H9 (cell line): ENCODE measurements around the gene ZPR1. TPM values are rescaled to one million over a fixed set of nuclear protein-coding genes. Genes with fewer than 3 reads are reported as not detected.

Source experiments
- DNase-seq: peaks from one replicate; pipeline ENCODE4 v3.0.0-alpha.2; 2017
- H2AFZ ChIP-seq: one replicate; pipeline ENCODE4 v1.6.1; 2013; ENCODE audit warnings: mild to moderate bottlenecking, low read length, control low read depth, moderate library complexity
- H2AK5ac ChIP-seq: 2 replicates; pipeline ENCODE4 v1.6.1; 2013; ENCODE audit warnings: low read length, control low read depth, mixed read lengths; ENCODE audit not compliant: insufficient read length
- H2BK120ac ChIP-seq: one replicate; pipeline ENCODE4 v1.6.1; 2013; ENCODE audit warnings: low read depth, mild to moderate bottlenecking, low read length, control low read depth, inconsistent platforms; ENCODE audit not compliant: poor library complexity, severe bottlenecking
- H2BK12ac ChIP-seq: 2 replicates; pipeline ENCODE4 v1.6.1; 2013; ENCODE audit warnings: low read length, control low read depth, mixed read lengths, low read depth; ENCODE audit not compliant: insufficient read length
- H2BK15ac ChIP-seq: 2 replicates; pipeline ENCODE4 v1.6.1; 2013; ENCODE audit warnings: low read depth, low read length, control low read depth
- H2BK20ac ChIP-seq: one replicate; pipeline ENCODE4 v1.6.1; 2013; ENCODE audit warnings: low read depth, mild to moderate bottlenecking, low read length, control low read depth, inconsistent platforms; ENCODE audit not compliant: poor library complexity, severe bottlenecking
- H2BK5ac ChIP-seq: 2 replicates; pipeline ENCODE4 v1.6.1; 2013; ENCODE audit warnings: low read length, control low read depth, mixed read lengths; ENCODE audit not compliant: insufficient read length
- H3K14ac ChIP-seq: 2 replicates; pipeline ENCODE4 v1.6.1; 2013; ENCODE audit warnings: low read length, control low read depth; ENCODE audit not compliant: insufficient read depth
- H3K18ac ChIP-seq: 2 replicates; pipeline ENCODE4 v1.6.1; 2013; ENCODE audit warnings: low read depth, mild to moderate bottlenecking, mixed read lengths, low read length, control low read depth; ENCODE audit not compliant: insufficient read length
- H3K23ac ChIP-seq: 2 replicates; pipeline ENCODE4 v1.6.1; 2013; ENCODE audit warnings: low read length, control low read depth, mixed read lengths, low read depth; ENCODE audit not compliant: insufficient read length
- H3K23me2 ChIP-seq: 2 replicates; pipeline ENCODE4 v1.6.1; 2013; ENCODE audit warnings: low read depth, mild to moderate bottlenecking, mixed read lengths, low read length, control low read depth; ENCODE audit not compliant: insufficient read length, poor library complexity, severe bottlenecking
- H3K27ac ChIP-seq: 2 replicates; pipeline ENCODE4 v1.5.1; 2013; ENCODE audit warnings: low read length, control low read depth, mixed read lengths, low read depth; ENCODE audit not compliant: insufficient read length
- H3K27me3 ChIP-seq: 2 replicates; pipeline ENCODE4 v1.6.1; 2013; ENCODE audit warnings: low read length, control low read depth, inconsistent platforms; ENCODE audit not compliant: insufficient read depth
- H3K4ac ChIP-seq: 2 replicates; pipeline ENCODE4 v1.6.1; 2013; ENCODE audit warnings: low read depth, mild to moderate bottlenecking, control low read depth, inconsistent platforms, low read length, moderate library complexity
- H3K4me1 ChIP-seq: 2 replicates; pipeline ENCODE4 v1.6.1; 2013; ENCODE audit warnings: low read length, control low read depth, inconsistent platforms; ENCODE audit not compliant: insufficient read depth
- H3K4me2 ChIP-seq: 2 replicates; pipeline ENCODE4 v1.6.1; 2013; ENCODE audit warnings: low read length, control low read depth, mixed read lengths; ENCODE audit not compliant: insufficient read length, insufficient read depth
- H3K56ac ChIP-seq: 2 replicates; pipeline ENCODE4 v1.6.1; 2013; ENCODE audit warnings: low read depth, mild to moderate bottlenecking, mixed read lengths, low read length, control low read depth; ENCODE audit not compliant: insufficient read length
- H3K79me1 ChIP-seq: 2 replicates; pipeline ENCODE4 v1.6.1; 2013; ENCODE audit warnings: low read depth, mild to moderate bottlenecking, moderate library complexity, low read length, control low read depth, inconsistent platforms; ENCODE audit not compliant: insufficient read depth, poor library complexity, severe bottlenecking
- H3K79me2 ChIP-seq: 2 replicates; pipeline ENCODE4 v1.6.1; 2013; ENCODE audit warnings: low read length, control low read depth, inconsistent platforms; ENCODE audit not compliant: insufficient read depth
- H3K9ac ChIP-seq: 2 replicates; pipeline ENCODE4 v1.6.1; 2013; ENCODE audit warnings: low read length, control low read depth, mixed read lengths; ENCODE audit not compliant: insufficient read length; ENCODE audit errors: extremely low read depth
- H3K9me3 ChIP-seq: one replicate; pipeline ENCODE4 v1.6.1; 2013; ENCODE audit warnings: low read depth, low read length, inconsistent platforms; ENCODE audit not compliant: control insufficient read depth
- H3T11ph ChIP-seq: one replicate; pipeline ENCODE4 v1.6.1; 2013; ENCODE audit warnings: mild to moderate bottlenecking, low read length, control low read depth, inconsistent platforms
- H4K20me1 ChIP-seq: one replicate; pipeline ENCODE4 v1.6.1; 2013; ENCODE audit not compliant: control insufficient read depth, insufficient read length, insufficient read depth
- H4K5ac ChIP-seq: 2 replicates; pipeline ENCODE4 v1.6.1; 2013; ENCODE audit warnings: low read depth, mild to moderate bottlenecking, mixed read lengths, low read length, control low read depth; ENCODE audit not compliant: insufficient read length
- H4K8ac ChIP-seq: replicated peaks from 2 replicates; pipeline ENCODE4 v1.6.1; 2013; ENCODE audit warnings: low read length, control low read depth, mixed read lengths, low read depth; ENCODE audit not compliant: insufficient read length
- H4K91ac ChIP-seq: 2 replicates; pipeline ENCODE4 v1.6.1; 2013; ENCODE audit warnings: low read depth, mild to moderate bottlenecking, moderate library complexity, mixed read lengths, low read length, control low read depth; ENCODE audit not compliant: insufficient read length
- H3K27ac Mint-ChIP-seq, 3 experiments: 2 replicates in 2 of 3; 3 replicates in 1 of 3; pipeline ENCODE4 v1.8.0; 2020 to 2021; ENCODE audit warnings: mixed read lengths in 3 of 3, mild to moderate bottlenecking in 1 of 3, moderate library complexity in 1 of 3
- H3K27me3 Mint-ChIP-seq: 2 replicates; pipeline ENCODE4 v1.8.0; 2021; ENCODE audit warnings: low read depth, mild to moderate bottlenecking, moderate library complexity, mixed read lengths
- H3K36me3 Mint-ChIP-seq, 3 experiments: 2 replicates in 2 of 3; 3 replicates in 1 of 3; pipeline ENCODE4 v1.8.0; 2020 to 2021; ENCODE audit warnings: low read depth in 3 of 3, mixed read lengths in 3 of 3; ENCODE audit not compliant: insufficient read depth in 1 of 3
- H3K4me1 Mint-ChIP-seq, 2 experiments: 2 replicates each; pipeline ENCODE4 v1.8.0; 2020; ENCODE audit warnings: mixed read lengths in 2 of 2
- H3K4me3 Mint-ChIP-seq, 2 experiments: 2 replicates in 1 of 2; 3 replicates in 1 of 2; pipeline ENCODE4 v1.8.0; 2020 to 2021; ENCODE audit warnings: mild to moderate bottlenecking in 2 of 2, mixed read lengths in 2 of 2, moderate library complexity in 1 of 2
- H3K9me3 Mint-ChIP-seq, 2 experiments: 2 replicates in 1 of 2; 3 replicates in 1 of 2; pipeline ENCODE4 v1.8.0; 2020; ENCODE audit warnings: mild to moderate bottlenecking in 2 of 2, mixed read lengths in 2 of 2, moderate library complexity in 1 of 2
- WGBS: extraction: QIAGEN DNeasy Blood & Tissue Kit; methylation state at CpG from one replicate; pipeline ENCODE4 v1.1.7; 2013; ENCODE audit warnings: missing lambda C conversion rate, low lambda C conversion rate, mixed read lengths; ENCODE audit not compliant: insufficient read length; ENCODE audit errors: extremely low coverage; 5-methylcytosine and 5-hydroxymethylcytosine counted together
- total RNA-seq: library from RNA; stranded (reverse); gene quantifications from 2 replicates; pipeline ENCODE4 v1.2.1, GENCODE V29; 2021
- TF ChIP-seq, protein P1 (sequence below): fragments of 200-600 bp; sonication (generic); conservative IDR thresholded peaks from 3 replicates; pipeline ENCODE4 v1.8.0; 2021; ENCODE audit warnings: antibody characterized with exemption, mild to moderate bottlenecking

ZPR1 gene
- total RNA-seq, 1 experiment from 2014 or later, result 82.0 TPM

DNA sequence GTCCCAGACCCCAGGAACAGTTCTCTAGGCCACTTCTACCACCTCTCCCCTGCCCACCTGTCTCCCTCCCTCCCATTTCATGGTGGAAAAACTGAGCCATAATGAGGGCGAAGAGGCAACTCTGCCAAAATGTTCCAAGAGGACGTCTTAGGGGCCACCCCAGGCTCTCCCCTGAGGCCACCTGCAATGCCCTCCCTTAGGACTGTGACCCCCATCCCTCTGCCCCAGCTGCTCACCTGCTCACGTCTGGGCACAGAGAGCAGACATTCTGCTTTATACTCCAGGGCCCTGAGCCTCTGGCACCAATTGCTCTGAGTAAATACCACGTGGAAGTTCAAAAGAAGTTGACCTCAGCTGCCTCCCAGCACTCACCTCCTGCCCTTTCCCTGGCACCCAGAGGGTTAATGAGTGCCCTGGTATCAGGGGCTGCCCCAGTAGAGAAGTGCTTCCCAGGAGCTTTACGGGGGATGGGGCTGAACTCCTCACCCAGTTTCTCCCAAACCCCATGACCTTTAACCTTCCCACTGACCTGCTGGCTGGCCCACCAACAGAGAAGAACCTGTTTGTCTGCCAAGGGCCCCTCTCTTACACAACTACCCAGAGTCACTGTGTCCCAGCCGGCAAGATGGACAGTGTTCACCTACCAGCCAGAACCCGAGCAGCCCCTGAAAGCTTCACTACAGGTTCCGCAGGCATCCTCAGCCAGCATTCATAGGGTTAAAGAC is 4.5 kb upstream of the ZPR1 start:
- no peak overlapping the region for H4K5ac ChIP-seq
- Mint-ChIP-seq H3K4me3 (no peak overlapping the region), H3K27ac (no peak overlapping the region), H3K36me3 (peaks cover 0 to 2% (median under 1%) of the 10 kb centered on the region in 3 experiments; a peak in 3 of 7 replicates), H3K9me3 (no peaks in the 10 kb centered on the region), H3K27me3 (peaks cover 22% of the 10 kb centered on the region), H3K4me1 (peaks cover 15 to 24% of the 10 kb centered on the region in 2 experiments)
- H3T11ph ChIP-seq, result no peak overlapping the region
- DNase-seq, result no peak
- H2AK5ac ChIP-seq, result no peak overlapping the region
- no peak overlapping the region for H4K91ac ChIP-seq
- H2BK120ac ChIP-seq, result no peak overlapping the region
- H3K79me1 ChIP-seq, result no peaks in the 10 kb centered on the region
- H4K20me1 ChIP-seq, result no peaks in the 10 kb centered on the region
- no peak overlapping the region for H3K4ac ChIP-seq
- no CpG with 5 or more reads among the region's 8 CpGs for WGBS
- no peaks in the 10 kb centered on the region for H3K79me2 ChIP-seq
- H2BK12ac ChIP-seq, result no peak overlapping the region
- no peak overlapping the region for H2AFZ ChIP-seq
- no peak overlapping the region for H4K8ac ChIP-seq
- no peaks in the 10 kb centered on the region; the same call in 1 of the 2 replicates for H3K27me3 ChIP-seq
- H3K23me2 ChIP-seq, result peaks cover 8% of the 10 kb centered on the region
- H2BK15ac ChIP-seq, result no peak overlapping the region
- TF ChIP-seq, protein P1, sequence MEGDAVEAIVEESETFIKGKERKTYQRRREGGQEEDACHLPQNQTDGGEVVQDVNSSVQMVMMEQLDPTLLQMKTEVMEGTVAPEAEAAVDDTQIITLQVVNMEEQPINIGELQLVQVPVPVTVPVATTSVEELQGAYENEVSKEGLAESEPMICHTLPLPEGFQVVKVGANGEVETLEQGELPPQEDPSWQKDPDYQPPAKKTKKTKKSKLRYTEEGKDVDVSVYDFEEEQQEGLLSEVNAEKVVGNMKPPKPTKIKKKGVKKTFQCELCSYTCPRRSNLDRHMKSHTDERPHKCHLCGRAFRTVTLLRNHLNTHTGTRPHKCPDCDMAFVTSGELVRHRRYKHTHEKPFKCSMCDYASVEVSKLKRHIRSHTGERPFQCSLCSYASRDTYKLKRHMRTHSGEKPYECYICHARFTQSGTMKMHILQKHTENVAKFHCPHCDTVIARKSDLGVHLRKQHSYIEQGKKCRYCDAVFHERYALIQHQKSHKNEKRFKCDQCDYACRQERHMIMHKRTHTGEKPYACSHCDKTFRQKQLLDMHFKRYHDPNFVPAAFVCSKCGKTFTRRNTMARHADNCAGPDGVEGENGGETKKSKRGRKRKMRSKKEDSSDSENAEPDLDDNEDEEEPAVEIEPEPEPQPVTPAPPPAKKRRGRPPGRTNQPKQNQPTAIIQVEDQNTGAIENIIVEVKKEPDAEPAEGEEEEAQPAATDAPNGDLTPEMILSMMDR, result no peak
- H3K14ac ChIP-seq, result no peak overlapping the region; the same call in 1 of the 2 replicates
- H3K27ac ChIP-seq, result no peak overlapping the region
- no peak overlapping the region for H3K23ac ChIP-seq
- no peaks in the 10 kb centered on the region; the same call in 1 of the 2 replicates for H3K4me1 ChIP-seq
- no peak overlapping the region for H2BK5ac ChIP-seq
- H3K9me3 ChIP-seq, result no peaks in the 10 kb centered on the region
- H3K9ac ChIP-seq, result no peak overlapping the region
- no peak overlapping the region for H3K18ac ChIP-seq
- H2BK20ac ChIP-seq, result no peak overlapping the region
- H3K4me2 ChIP-seq, result no peak overlapping the region
- H3K56ac ChIP-seq, result no peak overlapping the region
